ENCODE results near the gene TRIM7.
"Not testable (repeated sequence)": the region's sequence is repeated elsewhere in the genome, so short reads cannot be mapped to it uniquely, and the experiment has no call there.

DNA sequence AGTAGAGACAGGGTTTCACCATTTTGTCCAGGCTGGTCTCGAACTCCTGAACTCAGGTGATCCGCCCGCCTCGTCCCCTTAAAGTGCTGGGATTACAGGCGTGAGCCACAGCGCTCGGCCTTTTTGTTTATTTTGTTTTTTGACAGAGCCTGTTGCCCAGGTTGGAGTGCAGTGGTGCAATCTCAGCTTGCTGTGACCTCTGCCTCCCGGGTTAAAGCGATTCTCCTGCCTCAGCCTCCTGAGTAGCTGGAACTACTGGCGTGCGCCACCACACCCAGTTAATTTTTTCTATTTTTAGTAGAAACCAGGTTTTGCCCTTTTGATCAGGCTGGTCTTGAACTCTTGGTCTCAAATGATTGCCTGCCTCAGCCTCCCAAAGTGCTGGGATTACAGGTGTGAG lies 5.2 kb upstream of the TRIM7 start:
- TF ChIP-seq, protein P1, sequence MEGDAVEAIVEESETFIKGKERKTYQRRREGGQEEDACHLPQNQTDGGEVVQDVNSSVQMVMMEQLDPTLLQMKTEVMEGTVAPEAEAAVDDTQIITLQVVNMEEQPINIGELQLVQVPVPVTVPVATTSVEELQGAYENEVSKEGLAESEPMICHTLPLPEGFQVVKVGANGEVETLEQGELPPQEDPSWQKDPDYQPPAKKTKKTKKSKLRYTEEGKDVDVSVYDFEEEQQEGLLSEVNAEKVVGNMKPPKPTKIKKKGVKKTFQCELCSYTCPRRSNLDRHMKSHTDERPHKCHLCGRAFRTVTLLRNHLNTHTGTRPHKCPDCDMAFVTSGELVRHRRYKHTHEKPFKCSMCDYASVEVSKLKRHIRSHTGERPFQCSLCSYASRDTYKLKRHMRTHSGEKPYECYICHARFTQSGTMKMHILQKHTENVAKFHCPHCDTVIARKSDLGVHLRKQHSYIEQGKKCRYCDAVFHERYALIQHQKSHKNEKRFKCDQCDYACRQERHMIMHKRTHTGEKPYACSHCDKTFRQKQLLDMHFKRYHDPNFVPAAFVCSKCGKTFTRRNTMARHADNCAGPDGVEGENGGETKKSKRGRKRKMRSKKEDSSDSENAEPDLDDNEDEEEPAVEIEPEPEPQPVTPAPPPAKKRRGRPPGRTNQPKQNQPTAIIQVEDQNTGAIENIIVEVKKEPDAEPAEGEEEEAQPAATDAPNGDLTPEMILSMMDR (IDR thresholded peaks at IDR 0.05) = not testable (repeated sequence)
- not testable (repeated sequence) for TF ChIP-seq POLR2A (IDR thresholded peaks at IDR 0.05)
